ENCODE data around the gene TULP4.
A peak's percentile ranks its signal among the peaks of the same experiment; 100 is the strongest.
"Not testable (repeated sequence)": the region's sequence is repeated elsewhere in the genome, so short reads cannot be mapped to it uniquely, and the experiment has no call there.

TULP4 gene

GRCh38 chr6:158295976-158296853, 16.1 kb upstream of the TULP4 start:
- not testable (repeated sequence) for DNase-seq

- not testable (repeated sequence) for DNase-seq
Measured at GRCh38 chr6:158296854-158297324, 15.4 kb upstream of the TULP4 start.

DNA sequence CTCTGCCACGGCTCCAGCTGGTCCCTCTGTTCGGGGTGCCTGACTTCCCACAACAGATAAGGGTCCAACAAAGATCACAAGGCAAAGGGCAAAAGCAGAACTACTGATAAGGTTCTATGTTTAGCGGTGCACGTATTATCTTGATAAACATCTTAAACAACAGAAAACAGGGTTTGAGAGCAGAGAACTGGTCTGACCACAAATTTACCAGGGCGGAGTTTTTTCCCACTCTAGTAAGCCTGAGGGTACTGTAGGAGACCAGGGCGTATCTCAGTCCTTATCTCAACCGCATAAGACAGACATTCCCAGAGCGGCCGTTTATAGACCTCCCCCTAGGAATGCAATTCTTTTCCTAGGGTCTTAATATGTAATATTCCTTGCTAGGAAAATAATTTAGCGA, 14.6 kb upstream of the TULP4 start:
- not testable (repeated sequence) for DNase-seq

- peak; percentile 93 for DNase-seq
Measured at GRCh38 chr6:158300306-158301143, 11.7 kb upstream of the TULP4 start.

DNA sequence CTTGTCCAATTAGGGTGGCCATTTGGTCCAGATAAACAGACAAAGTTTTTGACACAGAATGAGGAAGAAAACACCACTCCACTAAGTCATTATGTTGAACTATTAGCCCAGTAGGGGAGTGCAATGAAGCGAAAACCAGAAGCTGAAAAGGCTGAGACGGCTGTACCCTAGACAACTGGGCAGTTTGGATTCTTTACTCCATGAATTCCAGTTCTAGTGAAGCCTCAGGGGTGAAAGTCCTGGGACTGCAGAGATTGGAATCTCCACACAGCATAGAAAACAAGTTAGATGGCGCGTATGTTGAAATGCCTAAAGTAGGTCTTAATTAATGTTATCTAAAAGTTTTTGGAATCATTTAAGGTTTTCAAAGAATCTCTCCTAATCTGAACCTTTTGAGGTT, 10.7 kb upstream of the TULP4 start:
- DNase-seq, result not testable (repeated sequence)

DNA sequence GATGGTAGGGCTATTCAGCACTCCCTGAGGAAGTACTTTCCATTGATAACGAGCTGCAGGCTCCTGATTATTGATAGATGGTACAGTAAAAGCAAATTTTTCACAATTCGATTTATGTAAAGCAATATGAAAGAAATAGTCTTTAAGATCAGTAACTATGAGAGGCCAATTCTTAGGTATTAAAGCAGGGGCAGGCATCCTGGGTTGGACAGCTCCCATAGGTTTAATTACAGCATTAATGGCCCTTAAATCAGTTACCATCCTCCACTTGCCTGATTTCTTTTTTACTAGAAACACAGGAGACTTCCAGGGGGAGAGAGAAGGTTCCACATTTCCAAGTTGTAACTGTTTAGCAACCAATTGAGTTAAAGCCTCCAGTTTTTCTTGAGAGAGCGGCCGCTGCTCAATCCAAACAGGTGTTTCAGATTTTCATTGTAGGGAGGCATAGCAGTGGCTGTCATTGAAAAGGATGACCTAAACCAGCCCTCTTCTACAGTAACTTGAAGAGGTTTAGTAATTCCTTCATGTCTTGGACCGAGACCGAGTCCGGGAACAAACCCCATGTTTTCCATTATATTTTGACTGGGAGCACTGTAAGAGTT, 10.0 kb upstream of the TULP4 start:
- DNase-seq, result not testable (repeated sequence)

- DNase-seq, result no peak
Measured at GRCh38 chr6:158303210-158303731, 9.0 kb upstream of the TULP4 start.

DNA sequence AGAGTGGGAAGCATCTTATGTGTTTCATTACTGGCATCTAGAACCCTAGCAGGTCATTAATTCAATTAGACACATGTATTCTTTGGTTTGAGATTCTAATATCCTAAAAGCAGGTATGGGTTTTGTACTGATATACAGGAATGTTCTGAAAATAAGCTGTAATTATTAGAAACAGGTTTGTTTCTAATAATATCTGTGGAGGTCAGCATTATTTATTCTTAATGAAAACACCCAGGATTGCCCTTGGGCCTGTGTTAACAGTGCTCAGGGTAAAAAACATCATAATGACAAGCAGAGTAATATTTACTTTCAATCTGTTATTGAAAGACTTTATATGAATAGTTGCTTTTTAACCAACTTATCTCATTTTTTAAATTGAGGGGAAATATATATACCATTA, 8.0 kb upstream of the TULP4 start:
- no peak for DNase-seq

- DNase-seq, result no peak
Measured at GRCh38 chr6:158309814-158310213, 2.5 kb upstream of the TULP4 start.

GRCh38 chr6:158311193-158311592, 1.1 kb upstream of the TULP4 start:
- no peak for DNase-seq

DNA sequence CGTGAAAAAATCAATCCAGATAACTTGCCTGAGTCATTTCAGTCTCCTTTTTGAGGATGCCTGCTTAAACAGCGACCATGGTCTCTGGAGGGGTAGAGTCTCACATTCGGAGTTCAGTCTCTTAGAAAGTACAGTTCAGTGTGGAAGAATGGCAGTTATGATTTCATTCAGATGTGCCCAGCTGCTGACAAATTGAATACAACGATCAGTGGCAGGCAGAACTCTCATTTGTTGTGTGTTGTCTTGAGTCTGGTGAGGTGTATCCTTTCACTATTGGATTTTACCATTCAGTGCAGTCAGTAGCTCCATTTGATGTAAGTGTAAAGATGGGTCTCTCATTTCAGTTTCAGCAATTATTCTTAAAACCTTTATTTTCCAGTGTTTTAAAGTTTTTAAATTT, 639 bp upstream of the TULP4 start:
- no peak for DNase-seq

DNA sequence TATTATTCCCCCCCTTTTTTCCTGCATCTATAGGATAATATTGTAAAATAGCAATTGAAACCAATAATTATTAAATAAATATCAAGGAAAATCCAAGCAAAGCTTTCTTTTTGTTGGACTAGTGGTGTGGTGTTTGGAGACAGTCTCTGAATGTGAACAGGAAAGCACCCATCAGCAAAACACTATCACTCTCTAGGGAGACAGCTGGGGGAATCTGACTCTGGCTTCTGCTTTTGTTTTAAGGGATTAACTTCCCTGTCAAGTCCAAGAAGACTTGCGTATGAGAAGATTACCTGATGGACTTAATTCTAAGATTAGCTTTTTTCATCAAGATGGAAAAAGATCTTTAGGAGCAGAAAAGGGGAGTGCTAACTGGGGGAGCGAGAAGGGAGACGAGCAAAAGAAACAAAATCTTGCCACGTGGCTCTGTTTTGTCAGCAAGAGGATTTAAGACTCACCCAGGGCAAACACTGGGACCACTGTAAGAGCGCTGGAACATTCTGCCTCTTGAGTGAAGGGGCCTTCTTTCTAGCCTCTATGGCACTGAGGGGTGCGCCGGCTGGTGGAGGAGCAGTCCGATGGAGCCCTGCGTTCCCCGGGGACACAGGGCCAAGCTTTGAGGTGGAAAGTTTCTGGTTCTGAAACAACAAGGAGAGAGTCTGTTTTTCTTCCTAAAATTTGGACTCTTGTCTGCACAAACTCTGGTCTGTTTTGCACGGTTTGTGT, 570 bp downstream of the TULP4 start:
- DNase-seq, result no peak

GRCh38 chr6:158313989-158314388, 1.7 kb downstream of the TULP4 start:
- no peak for DNase-seq

DNA sequence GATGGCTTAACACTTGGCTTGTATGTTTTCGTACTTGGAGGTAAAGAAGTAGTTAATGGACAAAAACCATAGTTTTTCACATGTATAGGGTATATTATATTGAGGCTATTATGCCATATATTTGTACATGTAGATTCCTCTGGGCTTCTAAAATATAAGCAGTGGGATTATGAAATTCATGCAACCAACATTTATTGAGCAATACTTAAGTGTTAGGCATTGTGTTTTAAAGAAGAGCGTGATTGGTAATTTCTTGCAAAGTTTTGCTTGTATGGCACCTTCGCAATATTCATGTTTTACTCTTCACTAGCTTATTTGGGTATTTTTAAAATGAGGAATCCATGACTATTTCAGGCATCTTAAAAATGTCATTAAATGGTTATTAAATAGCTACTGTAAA, 2.5 kb downstream of the TULP4 start:
- no peak for DNase-seq

- no peak for DNase-seq
Measured at GRCh38 chr6:158316022-158316421, 3.8 kb downstream of the TULP4 start.

DNA sequence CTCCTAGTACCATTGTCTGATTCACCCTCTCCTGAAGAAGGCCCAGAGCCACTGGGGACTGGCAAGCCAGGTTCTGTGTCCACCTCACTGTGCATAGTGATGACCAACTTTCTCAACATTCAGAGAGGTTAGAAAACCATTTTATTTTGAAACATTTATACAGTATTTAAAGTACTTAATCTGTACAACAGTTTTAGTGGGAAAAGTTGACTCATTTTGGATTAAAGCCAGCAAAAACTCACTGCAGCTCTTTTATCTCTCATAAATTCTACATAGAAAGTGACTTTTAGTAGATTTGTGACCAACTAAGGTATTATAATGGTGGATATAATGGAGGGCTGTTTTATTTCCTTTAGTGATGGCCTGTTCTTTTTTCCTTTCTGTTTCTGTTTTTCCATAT, 9.7 kb downstream of the TULP4 start:
- DNase-seq, result no peak

DNA sequence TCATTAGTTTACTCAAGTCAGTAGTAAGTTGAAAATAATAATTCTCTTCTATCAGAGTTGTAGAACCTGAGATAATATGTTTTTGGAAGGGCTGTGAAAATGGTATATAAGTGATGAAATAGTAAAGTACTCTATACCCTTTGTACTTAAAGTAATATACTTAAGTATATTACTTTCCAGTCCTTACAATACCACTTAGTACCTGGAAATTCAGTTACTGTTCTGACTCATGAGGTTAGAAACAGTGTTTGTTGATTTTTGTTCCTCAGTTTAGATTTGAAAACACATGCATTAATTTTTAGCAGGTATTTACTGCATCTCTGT, 10.1 kb downstream of the TULP4 start:
- no peak for DNase-seq

- DNase-seq, result no peak
Measured at GRCh38 chr6:158322724-158323560, 10.7 kb downstream of the TULP4 start.

GRCh38 chr6:158323561-158323958, 11.3 kb downstream of the TULP4 start:
- no peak for DNase-seq

- DNase-seq, result no peak
Measured at GRCh38 chr6:158324136-158324535, 11.9 kb downstream of the TULP4 start.

DNA sequence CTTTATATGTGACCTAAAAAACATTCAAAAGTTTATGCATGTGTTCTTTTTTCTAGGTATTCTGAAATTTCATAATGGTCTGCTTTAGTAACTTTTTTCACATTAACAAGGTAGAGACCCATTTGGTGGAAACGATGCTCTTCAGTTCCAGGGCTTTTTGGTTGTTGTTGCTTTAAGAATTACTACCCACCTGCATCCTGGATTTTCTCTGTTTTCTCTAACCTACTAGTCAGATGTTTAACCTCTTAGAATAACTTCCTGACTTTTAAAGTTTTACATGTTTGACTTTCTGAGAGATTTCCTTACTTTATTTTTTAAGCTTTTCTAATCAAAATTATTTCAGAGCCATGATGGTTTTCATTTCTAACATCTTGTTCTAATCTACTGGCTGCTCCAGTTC, 14.9 kb downstream of the TULP4 start:
- DNase-seq, result no peak

DNA sequence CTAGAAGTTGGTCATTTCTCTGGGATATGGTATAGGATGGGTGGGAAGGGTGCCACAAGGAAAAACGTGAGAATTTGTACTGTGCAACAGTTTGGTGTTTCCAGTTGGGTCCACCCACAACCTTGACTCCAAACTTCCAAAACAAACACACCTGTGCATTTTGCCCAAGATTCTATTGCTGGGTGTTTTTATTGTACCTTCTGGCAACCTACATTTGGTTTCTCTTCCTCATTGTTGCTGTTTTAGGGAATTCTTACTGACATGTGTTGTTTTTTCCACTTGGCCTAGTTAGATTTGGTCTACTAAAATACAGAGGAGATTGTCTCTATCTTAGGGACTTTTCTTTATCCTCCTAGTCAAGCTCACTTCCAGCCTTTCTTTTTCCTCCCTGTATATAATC, 16.7 kb downstream of the TULP4 start:
- DNase-seq, result no peak
